ENCODE measurements around the gene ANKRD44.

The ANKRD44 gene

GRCh38 chr2:197273485-197273884 lies 37.1 kb downstream of the ANKRD44 start:
- WGBS (ENCODE audit: extremely low coverage, insufficient coverage, insufficient read length): no CpG with 5 or more reads among the region's 4 CpGs
- DNase-seq: peak; percentile 17 to 41
- H2BK5ac ChIP-seq (ENCODE audit: low read depth, low read length, poor library complexity): no peak overlapping the region

GRCh38 chr2:197270601-197271000 lies 40.0 kb downstream of the ANKRD44 start:
- Histone ChIP-seq H2BK12ac (ENCODE audit: low read length) (no peak overlapping the region), H3K4me1 (ENCODE audit: control insufficient read depth in 1 of 2, insufficient read depth in 2 of 2, low read length in 2 of 2) (peaks cover 0 to 2% of the 10 kb centered on the region in 2 experiments), H3K9me3 (ENCODE audit: insufficient read depth, low read depth, low read length) (no peaks in the 10 kb centered on the region), H3K79me2 (ENCODE audit: control insufficient read depth, insufficient read depth, low read length, poor library complexity) (no peaks in the 10 kb centered on the region), H3K36me3 (ENCODE audit: control insufficient read depth in 1 of 2, insufficient read depth in 2 of 2, low read length in 2 of 2) (no peaks in the 10 kb centered on the region), H4K12ac (ENCODE audit: low read depth, low read length) (no peak overlapping the region), H2BK5ac (ENCODE audit: low read depth, low read length, poor library complexity) (no peak overlapping the region), H4K91ac (ENCODE audit: low read depth, low read length) (no peak overlapping the region), H3K4me3 (ENCODE audit: low read depth, low read length) (no peak overlapping the region), H3K79me1 (ENCODE audit: low read length) (no peaks in the 10 kb centered on the region), H3K27me3 (ENCODE audit: insufficient read depth, low read length) (no peaks in the 10 kb centered on the region), H3K14ac (ENCODE audit: low read length) (no peak overlapping the region), H3K4ac (ENCODE audit: low read depth, low read length) (no peak overlapping the region), H2AK5ac (ENCODE audit: low read length) (no peak overlapping the region), H3K23ac (ENCODE audit: low read length) (no peak overlapping the region), H4K8ac (ENCODE audit: low read depth, low read length) (no peak overlapping the region), H3K27ac (ENCODE audit: low read depth, low read length) (no peak overlapping the region), H2AFZ (ENCODE audit: insufficient read depth, low read length, poor library complexity) (no peak overlapping the region), H3K4me2 (ENCODE audit: low read length) (no peak overlapping the region), H2BK120ac (ENCODE audit: insufficient read depth, low read length, poor library complexity) (no peak overlapping the region), H3K18ac (ENCODE audit: low read length) (no peak overlapping the region), H3K9ac (ENCODE audit: low read length) (no peak overlapping the region)
- DNase-seq: no peak
- no CpG with 5 or more reads among the region's 3 CpGs for WGBS (ENCODE audit: extremely low coverage, insufficient coverage, insufficient read length)

More at GRCh38 chr2:197273485-197273884, 37.1 kb downstream of the ANKRD44 start:
- Histone ChIP-seq H4K8ac (ENCODE audit: low read depth, low read length) (no peak overlapping the region), H3K18ac (ENCODE audit: low read length) (no peak overlapping the region), H2AK5ac (ENCODE audit: low read length) (no peak overlapping the region), H2AFZ (ENCODE audit: insufficient read depth, low read length, poor library complexity) (no peak overlapping the region), H3K27ac (ENCODE audit: low read depth, low read length) (no peak overlapping the region), H3K4me1 (ENCODE audit: control insufficient read depth in 1 of 2, insufficient read depth in 2 of 2, low read length in 2 of 2) (peaks cover 0 to 2% of the 10 kb centered on the region in 2 experiments), H3K9me3 (ENCODE audit: insufficient read depth, low read depth, low read length) (no peaks in the 10 kb centered on the region), H3K23ac (ENCODE audit: low read length) (no peak overlapping the region), H2BK12ac (ENCODE audit: low read length) (no peak overlapping the region), H3K9ac (ENCODE audit: low read length) (no peak overlapping the region), H2BK120ac (ENCODE audit: insufficient read depth, low read length, poor library complexity) (no peak overlapping the region), H3K4ac (ENCODE audit: low read depth, low read length) (no peak overlapping the region), H3K79me1 (ENCODE audit: low read length) (no peaks in the 10 kb centered on the region), H3K14ac (ENCODE audit: low read length) (no peak overlapping the region), H3K36me3 (ENCODE audit: control insufficient read depth in 1 of 2, insufficient read depth in 2 of 2, low read length in 2 of 2) (no peaks in the 10 kb centered on the region), H3K79me2 (ENCODE audit: control insufficient read depth, insufficient read depth, low read length, poor library complexity) (no peaks in the 10 kb centered on the region), H3K4me2 (ENCODE audit: low read length) (no peak overlapping the region), H4K91ac (ENCODE audit: low read depth, low read length) (no peak overlapping the region), H3K4me3 (ENCODE audit: low read depth, low read length) (no peak overlapping the region), H3K27me3 (ENCODE audit: insufficient read depth, low read length) (no peaks in the 10 kb centered on the region), H4K12ac (ENCODE audit: low read depth, low read length) (no peak overlapping the region)

DNA sequence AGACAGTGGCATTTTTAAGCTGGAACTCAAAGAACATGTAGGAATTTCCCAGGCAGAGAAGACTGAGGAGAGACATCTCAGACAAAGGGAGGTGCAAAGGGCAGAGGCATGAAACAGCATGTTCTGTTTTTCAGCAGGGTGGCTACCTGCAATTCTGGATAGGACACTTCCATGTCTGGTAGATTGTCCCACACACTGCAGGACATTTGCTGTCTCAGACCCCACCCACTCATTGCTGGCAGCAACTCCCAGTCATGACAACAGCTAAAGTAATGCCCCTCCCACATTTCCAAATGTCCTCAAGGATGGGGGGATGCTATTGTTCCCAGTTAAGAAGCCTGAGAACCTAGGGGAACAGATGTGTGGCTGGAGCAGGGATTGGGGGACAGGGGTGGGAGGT lies 40.8 kb downstream of the ANKRD44 start:
- no peak overlapping the region for H3K27ac ChIP-seq (ENCODE audit: low read depth, low read length)
- no peak overlapping the region for H3K4me3 ChIP-seq (ENCODE audit: low read depth, low read length)
- H2AK5ac ChIP-seq (ENCODE audit: low read length): no peak overlapping the region
- no peak overlapping the region for H4K12ac ChIP-seq (ENCODE audit: low read depth, low read length)
- H3K36me3 ChIP-seq (ENCODE audit: control insufficient read depth in 1 of 2, insufficient read depth in 2 of 2, low read length in 2 of 2): no peaks in the 10 kb centered on the region
- peaks cover 0 to 2% of the 10 kb centered on the region in 2 experiments for H3K4me1 ChIP-seq (ENCODE audit: control insufficient read depth in 1 of 2, insufficient read depth in 2 of 2, low read length in 2 of 2)
- H2BK5ac ChIP-seq (ENCODE audit: low read depth, low read length, poor library complexity): no peak overlapping the region
- no peak overlapping the region for H3K4ac ChIP-seq (ENCODE audit: low read depth, low read length)
- no peaks in the 10 kb centered on the region for H3K27me3 ChIP-seq (ENCODE audit: insufficient read depth, low read length)
- H3K9me3 ChIP-seq (ENCODE audit: insufficient read depth, low read depth, low read length): no peaks in the 10 kb centered on the region
- no peak overlapping the region for H3K23ac ChIP-seq (ENCODE audit: low read length)
- no peak overlapping the region for H4K8ac ChIP-seq (ENCODE audit: low read depth, low read length)
- no peaks in the 10 kb centered on the region for H3K79me2 ChIP-seq (ENCODE audit: control insufficient read depth, insufficient read depth, low read length, poor library complexity)
- H4K91ac ChIP-seq (ENCODE audit: low read depth, low read length): no peak overlapping the region
- no peak overlapping the region for H3K9ac ChIP-seq (ENCODE audit: low read length)
- no peaks in the 10 kb centered on the region for H3K79me1 ChIP-seq (ENCODE audit: low read length)
- H3K4me2 ChIP-seq (ENCODE audit: low read length): no peak overlapping the region
- no peak overlapping the region for H3K14ac ChIP-seq (ENCODE audit: low read length)
- H2BK120ac ChIP-seq (ENCODE audit: insufficient read depth, low read length, poor library complexity): no peak overlapping the region
- no peak overlapping the region for H3K18ac ChIP-seq (ENCODE audit: low read length)
- H2AFZ ChIP-seq (ENCODE audit: insufficient read depth, low read length, poor library complexity): no peak overlapping the region
- no peak overlapping the region for H2BK12ac ChIP-seq (ENCODE audit: low read length)
- DNase-seq: no peak

GRCh38 chr2:197268786-197269584 lies 41.6 kb downstream of the ANKRD44 start:
- no peak overlapping the region for H3K4me3 ChIP-seq (ENCODE audit: low read depth, low read length)
- no peak overlapping the region for H4K8ac ChIP-seq (ENCODE audit: low read depth, low read length)
- H3K9me3 ChIP-seq (ENCODE audit: insufficient read depth, low read depth, low read length): no peaks in the 10 kb centered on the region
- H4K91ac ChIP-seq (ENCODE audit: low read depth, low read length): no peak overlapping the region
- no CpG with 5 or more reads among the region's 7 CpGs for WGBS (ENCODE audit: extremely low coverage, insufficient coverage, insufficient read length)
- H2AK5ac ChIP-seq (ENCODE audit: low read length): no peak overlapping the region
- no peaks in the 10 kb centered on the region for H3K27me3 ChIP-seq (ENCODE audit: insufficient read depth, low read length)
- peaks cover 0 to 2% of the 10 kb centered on the region in 2 experiments for H3K4me1 ChIP-seq (ENCODE audit: control insufficient read depth in 1 of 2, insufficient read depth in 2 of 2, low read length in 2 of 2)
- no peak overlapping the region for H3K18ac ChIP-seq (ENCODE audit: low read length)
- no peak overlapping the region for H2AFZ ChIP-seq (ENCODE audit: insufficient read depth, low read length, poor library complexity)
- no peak overlapping the region for H4K12ac ChIP-seq (ENCODE audit: low read depth, low read length)
- no peak overlapping the region for H2BK12ac ChIP-seq (ENCODE audit: low read length)
- no peak overlapping the region for H3K27ac ChIP-seq (ENCODE audit: low read depth, low read length)
- no peak overlapping the region for H3K4ac ChIP-seq (ENCODE audit: low read depth, low read length)
- no peak overlapping the region for H3K4me2 ChIP-seq (ENCODE audit: low read length)
- H3K79me1 ChIP-seq (ENCODE audit: low read length): no peaks in the 10 kb centered on the region
- no peak overlapping the region for H3K9ac ChIP-seq (ENCODE audit: low read length)
- DNase-seq: no peak
- H3K14ac ChIP-seq (ENCODE audit: low read length): no peak overlapping the region
- no peak overlapping the region for H2BK5ac ChIP-seq (ENCODE audit: low read depth, low read length, poor library complexity)
- H3K36me3 ChIP-seq (ENCODE audit: control insufficient read depth in 1 of 2, insufficient read depth in 2 of 2, low read length in 2 of 2): no peaks in the 10 kb centered on the region
- H3K23ac ChIP-seq (ENCODE audit: low read length): no peak overlapping the region
- no peak overlapping the region for H2BK120ac ChIP-seq (ENCODE audit: insufficient read depth, low read length, poor library complexity)
- no peaks in the 10 kb centered on the region for H3K79me2 ChIP-seq (ENCODE audit: control insufficient read depth, insufficient read depth, low read length, poor library complexity)

All from trophoblast cell (in vitro differentiated cells and primary cell).